GM23248 (cell line): ENCODE data around the gene ABCA3. TPM values are rescaled to one million over a fixed set of nuclear protein-coding genes. Genes with fewer than 3 reads are reported as not detected.

Source experiments
- DNase-seq: peaks from one replicate; pipeline ENCODE4 v3.0.0-alpha.2; 2015
- H2AFZ ChIP-seq: fragments of 200-600 bp; sonication (generic); 2 replicates; pipeline ENCODE4 v1.6.1; 2016; ENCODE audit warnings: antibody characterized with exemption
- H3F3A ChIP-seq: fragments of 200-600 bp; sonication (generic); 2 replicates; pipeline ENCODE4 v1.6.1; 2016; ENCODE audit warnings: mild to moderate bottlenecking, antibody characterized with exemption, mixed run types; ENCODE audit not compliant: insufficient read depth
- H3K27ac ChIP-seq: fragments of 200-600 bp; sonication (generic); 2 replicates; pipeline ENCODE4 v1.5.1; 2016; ENCODE audit warnings: mild to moderate bottlenecking
- H3K27me3 ChIP-seq: fragments of 200-600 bp; sonication (generic); replicated peaks from 2 replicates; pipeline ENCODE4 v1.6.1; 2016; ENCODE audit warnings: mild to moderate bottlenecking; ENCODE audit not compliant: insufficient read depth
- H3K36me3 ChIP-seq: fragments of 200-600 bp; sonication (generic); 2 replicates; pipeline ENCODE4 v1.6.1; 2016; ENCODE audit warnings: low read depth, mild to moderate bottlenecking
- H3K4me1 ChIP-seq: fragments of 200-600 bp; sonication (generic); 2 replicates; pipeline ENCODE4 v1.6.1; 2016; ENCODE audit warnings: mild to moderate bottlenecking; ENCODE audit not compliant: insufficient read depth
- H3K4me2 ChIP-seq: fragments of 200-600 bp; sonication (generic); one replicate; pipeline ENCODE4 v1.6.1; 2016; ENCODE audit warnings: mild to moderate bottlenecking; ENCODE audit not compliant: unreplicated experiment
- H3K4me3 ChIP-seq: fragments of 200-600 bp; sonication (generic); 2 replicates; pipeline ENCODE4 v1.5.1; 2016; ENCODE audit warnings: mild to moderate bottlenecking
- H3K79me2 ChIP-seq: fragments of 200-600 bp; sonication (generic); 2 replicates; pipeline ENCODE4 v1.6.1; 2016; ENCODE audit warnings: mild to moderate bottlenecking; ENCODE audit not compliant: insufficient read depth
- H3K9ac ChIP-seq: fragments of 200-600 bp; sonication (generic); 2 replicates; pipeline ENCODE4 v1.6.1; 2016; ENCODE audit warnings: mild to moderate bottlenecking
- H3K9me2 ChIP-seq: fragments of 200-600 bp; sonication (generic); 2 replicates; pipeline ENCODE4 v1.6.1; 2016; ENCODE audit warnings: mixed run types, mild to moderate bottlenecking, moderate library complexity; ENCODE audit not compliant: insufficient read depth
- H3K9me3 ChIP-seq: fragments of 200-600 bp; sonication (generic); one replicate; pipeline ENCODE4 v1.6.1; 2017; ENCODE audit warnings: low read depth
- H4K20me1 ChIP-seq: fragments of 200-600 bp; sonication (generic); 2 replicates; pipeline ENCODE4 v1.6.0; 2016; ENCODE audit not compliant: insufficient read depth
- EZH2 ChIP-seq: fragments of 200-600 bp; sonication (generic); IDR thresholded peaks from 2 replicates; pipeline ENCODE4 v1.6.1; 2018; ENCODE audit warnings: antibody characterized with exemption, mild to moderate bottlenecking; ENCODE audit not compliant: insufficient read depth, poor library complexity, severe bottlenecking
- EZH2phosphoT487 ChIP-seq: fragments of 200-600 bp; sonication (generic); IDR thresholded peaks from 2 replicates; pipeline ENCODE4 v1.6.1; 2018; ENCODE audit warnings: antibody characterized with exemption, moderate library complexity, mild to moderate bottlenecking, low read depth; ENCODE audit not compliant: insufficient read depth
- WGBS, 2 experiments: methylation state at CpG; one replicate each; pipeline ENCODE4 v1.1.6; 2015 to 2017; ENCODE audit warnings: low lambda C conversion rate in 2 of 2, low coverage in 1 of 2; ENCODE audit errors: missing lambda C conversion rate in 2 of 2; 5-methylcytosine and 5-hydroxymethylcytosine counted together
- in situ Hi-C: fragments of 300-500 bp; cut with MboI; formaldehyde crosslinking; loops from 2 replicates; pipeline ENCODE4 v1.15.0; 2020
- polyA plus RNA-seq: library from polyadenylated mRNA; unstranded; fragments of >200 nt; fragmentation: Nextera tagmentation; extraction: Ambion mirVana; gene quantifications from 2 replicates; pipeline ENCODE4 v1.2.1, GENCODE V29; 2016
- total RNA-seq: library from RNA; depleted of rRNA; stranded (reverse); fragments of >200 nt; shearing (Covaris generic); gene quantifications from 2 replicates; pipeline ENCODE4 v1.2.3, GENCODE V29; 2014

Gene ABCA3
- total and polyA plus RNA-seq, 2 experiments from 2014 or later = 0.64 to 0.76 TPM

- no peak for TF ChIP-seq EZH2
- no peak for TF ChIP-seq EZH2phosphoT487
- no peaks in the 10 kb centered on the region for H3K27me3 ChIP-seq
- no peak overlapping the region for H3K27ac ChIP-seq
- H3K4me1 ChIP-seq = no peaks in the 10 kb centered on the region
- no peaks in the 10 kb centered on the region for H4K20me1 ChIP-seq
- in situ Hi-C loops = no loop called here
- H3K4me2 ChIP-seq = no peak overlapping the region
- H3K9me2 ChIP-seq = no peaks in the 10 kb centered on the region
- H3K36me3 ChIP-seq = no peaks in the 10 kb centered on the region
- no peak overlapping the region for H3K9ac ChIP-seq
- 72 to 82% methylated on average over 33 to 34 of the region's 35 CpGs for WGBS, 2 experiments
- no peaks in the 10 kb centered on the region for H3F3A ChIP-seq
- no peak for DNase-seq
- H3K9me3 ChIP-seq = no peaks in the 10 kb centered on the region
- no peaks in the 10 kb centered on the region for H3K79me2 ChIP-seq
- H2AFZ ChIP-seq = no peak overlapping the region
- no peak overlapping the region for H3K4me3 ChIP-seq
Measured at GRCh38 chr16:2287916-2288547, 52.5 kb downstream of the ABCA3 start.

- Histone ChIP-seq H3K79me2 (no peaks in the 10 kb centered on the region), H3K9me3 (no peaks in the 10 kb centered on the region), H3K36me3 (no peaks in the 10 kb centered on the region), H3K4me3 (no peak overlapping the region), H3K4me2 (no peak overlapping the region), H3K9me2 (no peaks in the 10 kb centered on the region), H4K20me1 (no peaks in the 10 kb centered on the region), H2AFZ (no peak overlapping the region), H3K27ac (no peak overlapping the region), H3K9ac (no peak overlapping the region), H3K4me1 (no peaks in the 10 kb centered on the region), H3K27me3 (no peaks in the 10 kb centered on the region), H3F3A (no peaks in the 10 kb centered on the region)
- TF ChIP-seq EZH2 (no peak), EZH2phosphoT487 (no peak)
- WGBS, 2 experiments = 81 to 89% methylated on average over 17 of the region's 17 CpGs
- no peak for DNase-seq
- in situ Hi-C loops = no loop called here
Measured at GRCh38 chr16:2286550-2286949, 54.0 kb downstream of the ABCA3 start.

DNA sequence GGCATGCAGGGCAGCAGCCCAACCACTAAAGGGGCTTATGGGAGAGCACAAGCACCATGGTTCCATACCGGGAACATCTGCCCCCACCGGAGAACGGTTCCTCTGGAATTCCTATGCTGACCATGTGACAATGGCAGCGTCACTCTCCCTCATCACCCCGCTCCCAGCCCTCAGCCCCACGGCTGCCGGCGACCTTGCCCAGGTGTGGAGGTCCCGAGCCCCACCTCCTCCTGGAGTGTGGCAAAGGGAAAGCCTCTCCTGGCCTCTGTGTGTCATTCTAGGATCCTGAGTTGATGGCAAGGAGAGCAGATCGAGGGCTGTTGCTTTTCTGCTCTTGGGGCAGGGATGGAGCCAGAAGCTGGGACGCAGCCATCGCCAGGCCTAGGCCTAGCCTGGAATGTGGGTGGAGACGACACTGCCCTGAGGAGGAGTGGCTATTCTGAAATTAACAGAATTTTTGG lies 54.8 kb downstream of the ABCA3 start:
- Histone ChIP-seq H3K4me1 (no peaks in the 10 kb centered on the region), H3K4me3 (no peak overlapping the region), H2AFZ (no peak overlapping the region), H3F3A (no peaks in the 10 kb centered on the region), H3K4me2 (no peak overlapping the region), H3K27me3 (no peaks in the 10 kb centered on the region), H3K79me2 (no peaks in the 10 kb centered on the region), H3K9me2 (no peaks in the 10 kb centered on the region), H3K9ac (no peak overlapping the region), H3K36me3 (no peaks in the 10 kb centered on the region), H4K20me1 (no peaks in the 10 kb centered on the region), H3K9me3 (no peaks in the 10 kb centered on the region), H3K27ac (no peak overlapping the region)
- 59 to 63% methylated on average over 11 to 13 of the region's 13 CpGs for WGBS, 2 experiments
- in situ Hi-C loops = no loop called here
- TF ChIP-seq EZH2 (no peak), EZH2phosphoT487 (no peak)
- DNase-seq = no peak

DNA sequence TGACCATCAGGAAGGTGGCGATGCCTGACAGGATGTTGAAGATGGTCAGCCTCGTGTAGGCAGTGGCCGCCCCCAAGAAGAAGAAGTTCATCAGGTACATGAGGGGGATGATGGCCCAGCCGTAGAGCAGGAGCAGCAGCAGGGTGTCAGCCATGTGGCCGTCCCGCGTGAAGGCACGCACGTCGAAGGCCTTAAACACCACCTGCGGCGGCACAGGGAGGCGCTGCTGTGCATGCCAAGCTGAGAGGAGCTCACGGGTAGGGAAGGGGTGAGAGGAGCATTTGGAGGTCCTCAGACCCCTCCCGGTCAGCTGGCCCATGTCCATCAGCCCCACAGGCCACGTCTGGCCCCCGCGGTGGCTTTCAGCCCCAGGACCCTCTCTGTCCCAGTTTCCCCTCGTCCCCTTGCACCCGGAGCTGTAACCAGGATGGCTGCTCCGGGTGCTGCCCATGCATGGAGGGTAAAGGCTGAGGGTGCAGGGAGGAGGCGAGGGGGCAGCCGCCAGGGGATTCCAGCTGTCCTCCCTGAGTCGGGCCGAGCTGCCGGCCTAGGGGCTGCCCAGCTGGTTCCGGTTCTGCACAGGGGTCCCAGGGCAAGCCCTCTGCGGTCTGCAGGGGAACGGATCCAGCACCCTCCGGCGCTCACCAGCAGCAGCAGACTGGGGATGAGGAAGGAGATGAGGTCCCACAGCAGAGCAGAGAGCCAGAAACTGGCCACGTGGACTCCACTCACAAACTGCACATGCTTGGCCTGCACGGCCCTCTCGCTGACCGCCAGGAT lies 55.5 kb downstream of the ABCA3 start:
- Histone ChIP-seq H3F3A (no peaks in the 10 kb centered on the region), H3K4me1 (no peaks in the 10 kb centered on the region), H3K9ac (no peak overlapping the region), H3K36me3 (no peaks in the 10 kb centered on the region), H3K27me3 (no peaks in the 10 kb centered on the region), H3K79me2 (no peaks in the 10 kb centered on the region), H3K9me3 (no peaks in the 10 kb centered on the region), H2AFZ (no peak overlapping the region), H4K20me1 (no peaks in the 10 kb centered on the region), H3K4me3 (no peak overlapping the region), H3K4me2 (no peak overlapping the region), H3K27ac (no peak overlapping the region), H3K9me2 (no peaks in the 10 kb centered on the region)
- in situ Hi-C loops = no loop called here
- 81 to 83% methylated on average over 34 to 35 of the region's 35 CpGs for WGBS, 2 experiments
- TF ChIP-seq EZH2 (no peak), EZH2phosphoT487 (no peak)
- DNase-seq = no peak
